ENCODE data around the gene TNS3. TPM values are rescaled to one million over a fixed set of nuclear protein-coding genes. Genes with fewer than 3 reads are reported as not detected.

The TNS3 gene
- total RNA-seq, 2 donors from 2014 or later: 64.8 to 69.3 TPM

GRCh38 chr7:47413526-47414341, 168.2 kb downstream of the TNS3 start:
- no peak for DNase-seq (ENCODE audit: low spot score)
- intact Hi-C loops (cut with DNase I): no loop called here

- no peak for DNase-seq (ENCODE audit: low spot score)
Observed at GRCh38 chr7:47411901-47412300, 170.0 kb downstream of the TNS3 start.

DNA sequence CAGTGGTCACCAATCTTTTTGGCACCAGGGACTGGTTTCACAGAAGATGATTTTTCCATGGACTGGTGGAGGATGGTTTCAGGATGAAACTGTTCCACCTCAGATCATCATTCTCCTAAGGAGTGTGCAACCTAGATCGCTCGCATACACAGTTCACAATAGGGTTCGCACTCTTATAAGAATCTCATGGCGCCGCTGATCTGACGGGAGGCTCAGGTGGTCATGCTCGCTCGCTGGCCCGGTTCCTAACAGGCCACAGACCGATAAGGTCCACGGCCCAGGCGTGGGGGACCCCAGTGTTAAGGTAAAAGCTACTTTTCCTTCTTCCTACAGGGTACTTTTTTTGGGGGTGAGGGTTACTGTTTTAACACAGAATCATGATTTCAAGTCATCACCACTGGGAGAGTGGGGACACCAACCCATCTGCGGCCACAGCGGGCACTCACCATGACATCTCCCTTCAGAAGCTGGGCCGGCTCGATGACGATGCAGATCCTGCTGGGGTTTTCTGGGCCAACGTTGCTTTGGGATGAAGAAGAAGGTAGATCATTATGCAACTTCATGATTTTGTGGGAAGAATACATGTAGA, 170.5 kb downstream of the TNS3 start:
- DNase-seq (ENCODE audit: low spot score): no peak
- intact Hi-C loops (cut with DNase I): no loop called here

More at GRCh38 chr7:47411901-47412300, 170.0 kb downstream of the TNS3 start:
- intact Hi-C loops (cut with DNase I): no loop called here

- intact Hi-C loops (cut with DNase I): no loop called here
Observed at GRCh38 chr7:47408675-47409074, 173.2 kb downstream of the TNS3 start.

GRCh38 chr7:47407821-47408674, 173.9 kb downstream of the TNS3 start:
- intact Hi-C loops (cut with DNase I): no loop called here
- DNase-seq (ENCODE audit: low spot score): peak; percentile 56

More at GRCh38 chr7:47408675-47409074, 173.2 kb downstream of the TNS3 start:
- DNase-seq (ENCODE audit: low spot score): no peak

DNA sequence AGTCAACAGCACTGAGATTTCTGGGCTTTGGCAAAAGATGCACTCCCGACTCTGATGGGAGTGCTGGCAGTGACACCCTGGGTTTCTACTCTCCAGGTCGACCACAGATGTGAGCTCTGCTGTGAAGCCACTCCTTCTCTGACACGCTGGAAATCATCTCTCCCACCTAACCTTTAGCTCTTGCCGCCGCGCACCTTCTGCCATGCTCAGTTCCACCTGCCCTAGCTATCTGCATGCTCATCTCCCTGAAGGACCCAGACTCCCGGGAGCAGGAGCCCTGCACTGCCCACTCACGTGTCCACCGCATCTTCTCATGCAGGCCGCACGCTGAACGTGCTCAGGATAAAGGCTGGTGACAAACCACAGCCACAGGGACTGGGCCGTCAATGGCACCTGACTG, 174.8 kb downstream of the TNS3 start:
- peak; percentile 71 for DNase-seq (ENCODE audit: low spot score)
- intact Hi-C loops (cut with DNase I): no loop called here

DNA sequence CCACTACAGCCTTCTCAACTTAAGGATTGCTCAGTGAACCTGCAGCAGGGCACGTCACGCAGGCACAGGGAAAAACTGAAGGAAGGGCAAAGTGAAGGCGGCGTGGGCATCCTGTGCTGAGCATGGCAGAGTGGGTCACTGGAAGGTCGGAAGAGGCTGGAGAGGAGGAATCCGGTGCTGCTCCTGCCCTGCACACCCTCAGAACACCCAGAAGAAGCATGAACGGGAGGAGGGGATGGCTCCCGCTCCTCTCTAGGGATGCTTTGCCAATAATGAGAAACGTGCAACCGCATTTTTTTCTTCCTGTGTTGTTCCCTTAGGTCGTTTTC, 175.1 kb downstream of the TNS3 start:
- intact Hi-C loops (cut with DNase I): no loop called here
- DNase-seq (ENCODE audit: low spot score): no peak

DNA sequence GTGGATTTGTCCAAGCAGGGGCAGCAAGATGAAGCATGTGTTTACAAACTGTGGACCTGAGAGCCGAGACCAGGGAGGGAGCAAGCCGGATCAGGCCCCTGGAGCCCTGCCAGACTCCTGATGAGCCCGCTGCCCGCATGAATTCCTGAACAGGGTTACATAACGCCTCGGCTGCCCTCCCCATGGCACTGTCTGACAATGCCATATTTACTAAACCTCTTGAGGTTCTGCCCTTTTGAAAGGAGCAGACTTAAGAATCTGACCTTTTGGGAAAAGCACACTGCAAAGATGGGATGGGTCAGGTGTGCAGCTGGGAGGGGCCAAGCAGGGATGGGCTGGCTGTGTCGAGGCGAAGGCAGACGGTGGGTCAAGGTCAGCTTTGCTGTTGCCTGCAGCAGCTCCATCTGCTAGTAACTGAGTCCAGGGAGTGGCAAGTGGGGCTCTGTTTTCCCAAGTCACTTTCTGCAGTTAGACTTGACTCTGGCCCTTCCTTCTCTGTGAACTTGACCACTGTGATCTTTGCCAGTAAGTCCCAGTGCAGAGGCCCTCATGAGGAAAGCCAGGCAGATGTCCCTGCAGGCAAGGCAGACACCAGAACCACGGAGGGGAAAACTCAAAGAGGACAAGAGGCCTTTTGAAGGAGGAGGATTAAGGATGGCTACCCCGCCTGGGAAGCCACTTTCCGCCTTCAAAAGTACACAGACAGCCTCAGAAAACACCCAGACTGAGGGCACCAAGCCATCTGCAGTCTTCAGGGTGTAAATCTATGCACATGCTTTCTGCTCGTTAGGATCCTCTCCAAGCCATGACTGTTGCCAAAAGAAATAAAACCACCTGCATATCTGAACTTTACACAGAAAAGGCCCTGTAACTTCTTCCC, 175.8 kb downstream of the TNS3 start:
- DNase-seq (ENCODE audit: low spot score): peak; percentile 78
- intact Hi-C loops (cut with DNase I): no loop called here

- DNase-seq (ENCODE audit: low spot score): peak; percentile 41
- intact Hi-C loops (cut with DNase I): no loop called here
Observed at GRCh38 chr7:47405286-47405904, 176.5 kb downstream of the TNS3 start.

DNA sequence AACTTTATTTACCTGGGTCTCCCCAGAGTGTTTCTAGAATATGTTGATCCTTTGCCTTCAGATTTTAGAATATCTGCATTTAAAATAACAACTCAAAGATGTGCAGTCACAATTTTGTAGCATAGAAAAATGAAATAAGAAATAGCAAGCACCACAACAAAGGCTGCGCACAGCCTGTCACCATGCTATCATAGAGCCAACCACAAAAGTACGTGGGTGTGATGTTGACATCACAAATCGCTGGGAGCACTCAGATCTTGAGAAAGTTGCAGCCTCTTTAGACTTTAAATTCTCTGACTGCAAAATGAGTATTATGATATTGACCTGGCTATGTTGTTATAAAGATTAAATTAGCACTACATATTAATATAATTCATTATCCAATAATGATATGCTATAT, 177.9 kb downstream of the TNS3 start:
- DNase-seq (ENCODE audit: low spot score): no peak
- intact Hi-C loops (cut with DNase I): no loop called here

DNA sequence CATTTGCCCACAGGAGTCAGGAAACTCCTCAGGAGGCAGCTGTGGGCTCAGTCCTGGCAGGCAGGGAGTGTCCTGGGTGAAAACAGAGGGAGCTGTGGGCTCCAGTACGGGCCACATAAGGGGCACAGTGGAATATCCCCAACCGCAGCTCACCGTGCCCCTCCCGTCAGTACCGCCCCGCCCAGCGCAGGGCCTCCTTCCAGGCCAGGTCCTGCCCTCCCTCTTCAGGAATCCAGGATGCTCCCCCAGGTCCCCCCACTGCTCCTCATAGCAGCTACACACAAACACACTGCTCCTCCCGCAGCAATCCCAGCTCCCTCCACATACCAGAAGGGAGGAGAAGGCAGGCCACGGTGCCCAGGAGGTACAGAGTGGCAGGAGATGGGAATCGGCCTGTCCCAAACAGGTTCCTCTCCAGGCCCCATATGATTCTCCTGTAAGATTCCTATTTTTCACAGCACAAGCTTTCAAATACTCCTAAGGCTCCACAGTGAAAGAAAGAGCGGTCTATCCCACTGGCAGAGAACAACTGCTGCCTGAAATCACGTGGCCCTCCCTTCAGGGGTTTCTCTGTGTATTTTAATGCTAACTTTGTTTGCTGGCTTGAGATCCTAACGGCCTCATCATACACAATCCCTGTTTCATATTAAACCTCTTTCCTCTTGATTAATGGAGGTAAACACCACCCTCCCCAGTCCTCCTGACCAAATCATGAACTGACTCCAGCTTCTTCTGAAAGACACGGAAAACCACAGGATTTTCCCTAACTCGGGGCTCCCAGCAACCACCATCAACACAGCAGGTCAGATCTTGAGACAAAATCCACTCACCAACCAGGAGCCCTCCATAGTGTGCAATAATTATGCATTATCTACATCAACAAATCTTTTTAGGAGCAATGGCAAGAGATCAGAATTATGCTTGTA, 178.7 kb downstream of the TNS3 start:
- peak; percentile 73 for DNase-seq (ENCODE audit: low spot score)
- intact Hi-C loops (cut with DNase I): no loop called here

DNA sequence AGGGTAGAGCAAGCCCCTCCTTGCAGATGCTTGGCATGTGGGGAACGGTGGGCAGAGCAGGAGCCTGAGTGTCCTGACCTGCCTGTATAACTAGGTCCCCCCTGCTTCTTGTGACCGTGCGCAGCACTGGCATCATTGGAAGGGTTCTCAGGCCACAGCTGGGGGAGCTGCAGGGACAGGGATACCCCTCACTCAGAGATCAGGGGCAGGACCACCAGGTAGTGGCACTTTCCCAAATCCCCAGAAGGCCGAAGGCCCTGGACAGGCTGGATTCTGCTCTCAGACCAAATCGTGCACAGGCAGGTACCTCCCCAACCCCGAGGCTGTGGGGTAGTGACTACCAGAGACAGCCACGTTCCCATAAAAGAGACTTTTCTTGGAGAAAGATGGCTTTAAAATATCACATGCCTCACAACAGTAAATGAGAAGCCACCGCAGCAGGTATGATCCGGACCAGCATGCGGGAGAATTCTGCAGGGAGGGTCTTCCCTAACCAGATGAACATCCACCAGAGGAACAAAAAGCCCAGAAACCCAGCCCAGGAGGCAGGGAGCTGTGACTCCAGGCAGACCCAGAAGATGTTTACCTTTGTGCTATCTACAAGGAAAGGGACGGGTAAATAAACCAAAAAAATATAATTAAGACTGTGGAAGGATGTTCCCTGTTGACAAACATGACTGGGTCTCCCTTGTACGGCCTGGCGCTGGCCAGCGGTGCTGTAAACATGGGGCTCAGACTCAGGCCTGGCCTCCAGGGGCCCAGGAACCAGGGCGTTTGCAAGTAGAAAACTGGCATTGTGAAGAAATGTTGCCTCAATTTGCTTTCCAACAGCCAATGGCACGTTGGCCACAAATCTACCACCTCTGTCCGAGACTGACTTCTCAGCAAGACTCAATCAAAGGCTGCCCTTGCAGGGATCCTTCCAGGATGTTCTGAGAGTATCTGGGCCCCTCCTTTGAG, 180.0 kb downstream of the TNS3 start:
- peak; percentile 47 for DNase-seq (ENCODE audit: low spot score)
- intact Hi-C loops (cut with DNase I): no loop called here

GRCh38 chr7:47400741-47401206, 181.1 kb downstream of the TNS3 start:
- intact Hi-C loops (cut with DNase I): no loop called here
- peak; percentile 58 for DNase-seq (ENCODE audit: low spot score)

GRCh38 chr7:47400001-47400400, 181.9 kb downstream of the TNS3 start:
- intact Hi-C loops (cut with DNase I): no loop called here
- no peak for DNase-seq (ENCODE audit: low spot score)

DNA sequence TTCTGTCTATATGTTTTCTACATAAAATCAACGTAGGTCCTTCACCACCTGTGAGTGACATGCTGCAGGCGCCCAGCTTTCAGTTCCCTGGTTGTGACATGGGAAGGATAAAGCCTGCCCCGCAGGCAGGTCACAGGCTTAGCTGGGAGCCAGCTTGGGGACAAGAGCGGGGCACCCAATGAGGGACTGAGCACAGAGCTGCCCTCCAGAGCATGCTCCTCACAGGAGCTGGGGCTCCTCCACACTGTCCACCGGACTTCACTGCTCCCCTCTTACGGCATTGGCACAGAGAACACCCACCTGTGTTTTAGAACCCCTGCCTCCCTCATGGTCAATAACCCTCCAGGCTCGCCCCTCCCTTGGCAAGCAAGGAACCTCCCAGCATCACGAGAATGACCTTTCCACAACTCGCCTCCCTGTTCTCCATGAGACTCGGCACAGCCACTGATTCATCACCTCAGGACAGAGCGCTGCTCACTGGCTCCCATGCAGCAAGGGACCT, 187.1 kb downstream of the TNS3 start:
- intact Hi-C loops (cut with DNase I): no loop called here
- peak; percentile 69 for DNase-seq (ENCODE audit: low spot score)

DNA sequence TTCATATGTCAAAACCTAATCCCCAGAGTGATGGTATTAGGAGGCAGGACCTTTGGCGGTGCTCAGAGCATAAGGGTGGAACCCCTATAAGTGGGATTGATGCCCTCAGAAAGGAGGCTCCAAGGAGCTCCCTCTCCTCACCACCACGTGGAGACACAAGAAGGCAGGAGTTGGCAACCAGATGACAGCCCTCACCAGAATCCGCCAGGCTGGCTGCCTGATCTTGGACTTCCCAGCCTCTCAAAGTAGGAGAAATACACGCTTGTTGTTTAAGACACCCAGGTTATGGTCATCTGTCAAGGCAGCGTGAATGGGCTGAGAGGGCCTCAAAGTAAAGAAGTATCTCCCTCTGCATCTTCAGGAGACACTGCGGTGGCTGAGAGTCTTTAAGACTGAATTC, 187.7 kb downstream of the TNS3 start:
- intact Hi-C loops (cut with DNase I): no loop called here
- DNase-seq (ENCODE audit: low spot score): peak; percentile 17
